SW 1271 (cell line): Measurements from ENCODE around the gene RSBN1.
"Not testable (repeated sequence)": the region's sequence is repeated elsewhere in the genome, so short reads cannot be mapped to it uniquely, and the experiment has no call there.

Source experiments
- DNase-seq, 2 experiments: peaks; one replicate each; lab custom pipeline; 2025; lab: John Stamatoyannopoulos, UW

The RSBN1 gene

DNA sequence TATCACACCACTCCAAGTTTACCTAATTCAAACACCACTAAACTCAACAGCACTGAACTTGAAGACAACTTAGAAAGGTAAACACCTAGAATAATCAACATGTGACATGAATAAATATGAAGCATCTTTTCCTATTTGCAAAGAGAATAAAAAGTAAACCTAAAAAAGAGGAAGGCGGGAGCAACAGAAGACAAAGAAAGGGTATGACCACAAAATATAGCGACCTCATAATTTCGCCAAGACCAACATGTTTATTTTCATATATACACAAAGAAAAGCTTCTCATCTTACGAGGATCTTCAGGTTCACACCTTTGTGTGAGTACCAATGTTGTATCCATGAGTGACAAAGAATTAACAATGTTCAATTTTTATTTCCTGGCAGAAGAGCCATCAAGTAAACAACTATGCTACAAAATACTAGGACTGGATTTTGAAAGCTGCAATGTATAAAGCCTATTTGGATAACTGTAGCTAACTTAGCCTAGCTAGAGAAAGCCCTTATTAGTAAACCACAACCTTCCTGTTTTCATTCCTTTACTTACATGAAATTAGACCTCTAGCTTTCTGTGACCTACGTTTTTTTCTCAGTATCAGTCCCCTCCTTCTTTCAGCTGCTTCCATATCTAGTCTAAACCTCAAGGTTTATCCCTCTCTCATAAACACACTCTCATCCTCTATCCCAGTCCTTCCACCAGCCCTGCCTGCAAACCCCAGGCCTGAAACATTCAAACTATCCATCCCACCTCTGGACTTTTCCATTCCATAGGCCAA, 31.7 kb downstream of the RSBN1 start:
- no peak for DNase-seq

DNA sequence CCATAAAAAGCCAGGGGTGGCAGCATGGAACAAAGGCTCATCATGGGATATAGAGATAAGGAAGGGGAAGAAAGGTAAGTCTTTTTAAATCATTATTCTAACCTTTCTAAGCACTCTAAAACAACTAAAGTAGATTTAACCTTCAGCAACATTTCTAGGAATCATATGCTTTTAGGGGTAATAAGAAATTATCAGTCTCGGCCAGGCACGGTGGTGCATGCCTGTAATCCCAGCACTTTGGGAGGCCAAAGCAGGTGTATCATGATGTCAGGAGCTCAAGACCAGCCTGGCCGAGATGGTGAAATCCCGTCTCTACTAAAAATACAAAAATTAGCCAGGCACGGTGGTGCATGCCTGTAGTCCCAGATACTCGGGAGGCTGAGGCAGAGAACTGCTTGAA, 32.7 kb downstream of the RSBN1 start:
- DNase-seq: no peak

DNA sequence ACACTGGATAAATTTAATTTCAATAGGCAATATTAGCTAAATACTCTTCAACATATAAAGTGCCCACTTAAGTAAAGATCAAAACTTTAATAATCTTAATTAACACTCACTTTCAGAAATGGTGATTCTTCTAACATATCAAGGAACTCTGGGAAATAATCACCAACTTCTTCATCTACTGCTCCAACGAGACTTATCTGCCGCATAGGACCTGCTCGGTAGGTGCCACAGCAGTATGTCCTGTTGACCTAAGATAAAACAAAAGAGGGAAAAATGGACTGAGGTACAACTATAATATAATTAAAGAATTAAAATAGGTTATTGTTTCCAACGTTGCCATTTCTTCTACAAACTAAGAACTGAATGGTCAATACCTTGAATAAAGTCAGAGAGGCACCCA, 34.7 kb downstream of the RSBN1 start:
- DNase-seq: no peak

DNA sequence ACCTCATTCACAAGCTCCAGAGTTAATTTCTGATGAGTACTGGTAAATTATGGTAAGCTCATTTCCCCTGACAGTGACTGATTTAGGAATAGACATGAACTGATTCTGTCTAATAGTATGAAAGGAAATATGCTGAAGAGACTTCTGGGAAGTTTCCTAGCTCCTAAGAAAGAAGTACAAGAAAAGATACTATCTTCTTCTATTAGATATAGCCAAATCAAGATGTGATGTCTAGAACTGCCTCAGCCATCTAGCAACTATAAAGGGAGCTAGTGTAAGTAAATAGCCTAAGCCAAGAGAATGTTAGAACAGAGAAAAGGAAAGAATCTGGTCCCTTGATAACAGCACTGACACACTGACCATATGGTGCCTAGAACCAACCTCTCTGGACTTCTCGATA, 42.2 kb downstream of the RSBN1 start:
- no peak for DNase-seq

DNA sequence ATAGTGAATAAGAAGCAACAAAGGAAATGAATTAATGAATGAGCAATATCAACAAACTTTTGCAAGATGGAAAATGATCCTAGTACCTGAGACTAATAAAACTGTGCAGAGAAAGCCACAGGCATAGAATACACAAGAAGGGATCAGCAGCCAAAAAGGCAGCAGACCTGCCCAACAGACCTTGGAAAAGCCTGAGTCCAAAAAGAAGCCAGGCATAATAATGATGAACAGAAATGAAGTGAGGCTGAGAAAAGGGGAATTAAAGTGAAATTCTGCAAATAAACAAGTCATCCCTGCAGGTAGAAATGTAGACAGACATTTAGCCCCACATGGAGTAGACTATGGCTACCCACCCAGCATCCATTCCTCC, 42.7 kb downstream of the RSBN1 start:
- DNase-seq: no peak

DNA sequence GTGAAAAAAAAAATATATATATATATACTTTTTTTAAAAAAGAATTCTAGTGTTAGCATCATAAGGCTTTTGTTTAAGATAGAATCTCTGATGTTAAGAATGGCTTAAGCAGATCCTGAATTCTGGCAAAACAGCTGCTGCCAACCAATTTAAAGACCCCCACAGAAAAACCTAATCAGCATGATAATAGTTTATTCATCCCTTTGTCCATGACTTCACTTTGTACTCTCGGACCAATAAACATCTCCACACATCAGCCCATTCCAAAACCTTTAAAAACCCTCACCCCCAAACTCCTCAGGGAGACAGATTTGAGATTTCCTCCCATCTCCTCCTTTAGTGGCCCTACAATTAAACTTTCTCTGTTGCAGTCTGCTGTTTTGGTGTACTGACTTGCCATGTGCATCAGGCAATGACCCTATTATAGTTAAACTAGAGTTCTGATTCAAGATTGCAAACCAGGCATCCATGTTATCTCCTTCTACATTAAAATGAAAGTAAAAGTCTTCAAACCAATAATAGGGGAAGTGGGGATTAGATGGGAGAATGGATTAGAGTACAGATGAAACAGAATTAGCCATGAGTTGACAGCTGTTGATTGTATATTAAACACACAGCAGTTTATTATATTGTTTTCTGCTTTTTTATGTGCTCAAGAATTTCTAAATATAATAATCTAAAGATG, 43.2 kb downstream of the RSBN1 start:
- DNase-seq: no peak

DNA sequence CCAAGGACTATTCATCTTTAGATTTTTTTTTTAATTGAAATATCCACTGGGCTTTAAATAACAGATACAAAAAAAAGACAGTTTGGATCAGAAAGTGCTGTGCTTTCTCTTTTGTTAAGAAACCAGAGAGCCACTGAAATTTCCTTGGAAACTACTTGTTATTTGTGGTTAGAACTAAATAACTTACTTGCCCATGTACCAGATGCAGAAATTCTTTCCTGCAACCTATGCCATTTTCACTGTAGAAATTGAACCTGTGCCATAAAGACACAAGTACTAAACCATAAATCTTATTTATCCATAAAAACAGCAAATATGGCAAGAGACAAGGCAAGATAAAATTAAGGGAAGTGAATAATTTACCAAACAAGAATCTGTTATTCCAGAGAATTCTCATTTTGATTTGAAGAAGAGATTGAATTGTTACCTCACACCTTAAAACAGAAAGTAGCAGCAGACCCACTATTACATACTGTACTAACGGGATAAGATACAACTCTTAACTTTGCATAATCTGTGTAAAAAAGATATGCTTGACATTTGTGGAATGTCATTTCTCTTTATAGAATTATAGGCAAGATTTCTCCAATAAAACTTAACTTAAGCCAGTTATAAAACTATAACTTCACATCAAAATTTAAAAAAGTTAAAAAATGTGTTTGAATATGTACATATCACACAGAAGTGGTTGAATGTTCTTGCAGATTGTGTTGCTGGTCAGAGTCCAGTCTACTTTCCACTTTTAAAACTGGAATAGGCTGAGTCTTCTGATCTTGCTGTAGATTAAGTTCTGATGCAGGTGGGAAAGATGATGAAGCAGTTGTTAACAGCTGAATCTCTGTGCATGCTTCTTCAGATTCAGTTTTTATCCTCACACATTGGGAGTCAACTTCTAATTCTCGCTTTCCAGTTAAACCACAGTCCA, 46.7 kb downstream of the RSBN1 start:
- no peak for DNase-seq

DNA sequence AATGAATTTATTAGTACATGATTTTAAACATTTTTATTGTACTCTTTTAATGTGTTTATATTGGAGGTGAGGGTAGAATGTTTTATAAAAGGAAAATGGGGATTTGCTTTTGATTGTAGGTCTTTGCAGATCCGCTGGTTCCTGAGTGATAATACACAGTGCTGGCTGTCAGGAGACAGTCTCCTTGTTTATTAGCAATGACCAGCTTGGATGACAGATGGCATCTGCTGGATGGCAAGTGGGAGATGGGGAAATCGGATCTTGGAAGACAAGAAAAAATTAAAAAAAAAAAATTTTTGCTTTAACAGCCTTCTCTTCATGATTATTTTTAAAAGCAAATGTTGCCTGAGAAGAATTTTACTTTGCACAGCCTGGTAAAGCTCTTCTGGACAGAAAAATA, 48.6 kb downstream of the RSBN1 start:
- DNase-seq: no peak

DNA sequence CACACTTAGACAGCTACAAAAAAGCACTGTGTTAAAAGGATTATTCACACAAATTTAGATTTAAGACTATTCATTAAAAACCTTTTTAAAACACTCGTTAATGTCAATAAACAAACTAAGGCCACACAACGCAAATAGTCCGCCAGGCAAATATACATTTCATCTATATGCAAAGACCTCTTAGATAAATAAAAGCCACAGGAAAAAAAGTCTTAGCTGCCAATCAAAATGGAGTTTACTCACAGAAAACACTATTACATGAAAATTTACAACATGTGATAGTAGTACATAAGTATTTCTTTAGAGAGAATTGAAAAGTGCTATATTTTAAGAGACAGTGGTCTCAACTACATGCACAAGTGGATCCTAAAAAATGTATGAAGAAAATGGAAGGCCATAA, 50.3 kb downstream of the RSBN1 start:
- no peak for DNase-seq

DNA sequence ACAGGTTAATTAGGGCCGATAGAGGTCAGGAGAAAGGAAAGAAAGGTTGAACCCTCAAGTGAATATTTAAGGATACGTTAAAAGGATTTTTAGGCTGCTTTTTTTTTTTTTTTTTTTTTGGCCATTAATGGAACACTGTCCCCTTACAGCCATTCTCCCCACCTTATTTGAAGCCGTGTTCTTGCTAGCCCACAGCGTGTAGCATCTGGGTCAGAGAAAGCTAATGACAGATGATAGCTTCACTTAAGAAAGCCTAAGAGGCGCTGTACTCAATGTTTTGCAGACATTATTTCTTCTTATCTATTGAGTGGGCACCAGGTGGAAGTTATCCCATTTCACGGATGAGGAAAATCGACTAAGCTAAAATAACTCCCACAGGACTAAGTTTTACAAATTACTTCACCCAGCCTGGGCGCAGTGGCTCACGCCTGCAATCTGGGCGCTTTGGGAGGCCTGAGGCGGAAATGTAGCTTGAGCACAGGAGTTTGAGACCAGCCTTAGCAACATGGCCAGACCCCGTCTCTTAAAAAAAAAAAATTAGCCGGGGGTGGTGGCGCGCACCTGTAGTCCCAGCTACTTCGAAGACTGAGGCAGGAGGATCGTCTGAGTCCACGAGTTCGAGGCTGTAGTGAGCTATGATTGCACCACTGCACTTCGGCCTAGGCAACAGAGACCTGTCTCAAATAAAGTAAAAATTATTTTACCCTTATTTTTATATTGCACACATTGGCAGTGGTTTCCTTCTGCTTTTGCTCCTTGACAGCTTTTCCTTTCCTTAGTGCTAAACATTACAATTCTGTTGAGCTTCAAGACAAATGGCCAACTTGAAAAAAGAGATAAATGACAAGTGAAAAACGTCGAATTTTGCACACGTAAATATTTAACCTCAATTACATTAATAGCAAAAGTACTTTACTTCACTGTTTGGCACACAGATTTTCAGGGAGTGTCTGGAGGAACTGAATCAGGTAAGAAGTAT, 51.9 kb downstream of the RSBN1 start:
- no peak for DNase-seq

DNA sequence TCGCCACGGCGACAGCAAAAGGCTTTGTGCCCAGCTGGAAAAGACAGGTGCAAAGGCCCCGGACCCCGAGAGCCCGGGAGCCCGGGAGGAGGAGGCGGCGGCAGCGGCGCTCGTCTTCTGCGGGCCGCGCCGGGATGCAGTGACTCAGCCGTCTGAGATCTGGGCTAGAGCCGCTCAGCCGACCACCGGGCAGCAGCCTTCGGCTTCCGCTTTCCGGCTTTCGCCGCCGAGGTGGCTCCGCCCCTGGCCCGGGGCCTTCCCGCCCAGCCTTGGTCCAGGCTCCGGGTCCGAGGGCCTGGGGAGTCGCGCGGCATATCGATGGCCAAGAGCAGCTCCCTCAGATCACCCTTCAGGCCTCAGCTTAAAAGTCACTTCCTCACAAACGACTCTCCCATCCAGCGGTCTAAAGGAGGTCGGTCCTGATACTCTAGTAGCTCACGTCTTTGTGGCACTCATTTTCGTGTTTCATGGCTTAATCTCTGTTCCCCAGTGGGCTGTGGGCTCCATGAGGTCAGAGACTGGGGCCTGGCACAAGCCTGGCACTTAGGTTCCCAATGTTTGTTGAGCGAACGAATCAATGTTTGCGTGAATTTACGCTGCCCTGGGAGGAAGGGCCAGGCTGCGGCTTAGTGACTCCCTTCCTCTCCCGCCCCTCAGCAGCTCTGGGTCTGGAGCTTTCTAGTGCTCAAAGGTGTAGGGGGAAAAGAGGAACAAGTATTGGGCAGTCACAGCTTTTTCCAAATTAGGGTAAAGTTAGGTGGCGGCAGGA, 52.8 kb downstream of the RSBN1 start, which contains the start of gene PHTF1:
Gene PHTF1, minus strand, starts transcription at position 154 of the 769 bp plus-strand sequence. CDS start 783 bp downstream, outside the sequence.
- DNase-seq: peak in 1 of 2 experiments; percentile 58

DNA sequence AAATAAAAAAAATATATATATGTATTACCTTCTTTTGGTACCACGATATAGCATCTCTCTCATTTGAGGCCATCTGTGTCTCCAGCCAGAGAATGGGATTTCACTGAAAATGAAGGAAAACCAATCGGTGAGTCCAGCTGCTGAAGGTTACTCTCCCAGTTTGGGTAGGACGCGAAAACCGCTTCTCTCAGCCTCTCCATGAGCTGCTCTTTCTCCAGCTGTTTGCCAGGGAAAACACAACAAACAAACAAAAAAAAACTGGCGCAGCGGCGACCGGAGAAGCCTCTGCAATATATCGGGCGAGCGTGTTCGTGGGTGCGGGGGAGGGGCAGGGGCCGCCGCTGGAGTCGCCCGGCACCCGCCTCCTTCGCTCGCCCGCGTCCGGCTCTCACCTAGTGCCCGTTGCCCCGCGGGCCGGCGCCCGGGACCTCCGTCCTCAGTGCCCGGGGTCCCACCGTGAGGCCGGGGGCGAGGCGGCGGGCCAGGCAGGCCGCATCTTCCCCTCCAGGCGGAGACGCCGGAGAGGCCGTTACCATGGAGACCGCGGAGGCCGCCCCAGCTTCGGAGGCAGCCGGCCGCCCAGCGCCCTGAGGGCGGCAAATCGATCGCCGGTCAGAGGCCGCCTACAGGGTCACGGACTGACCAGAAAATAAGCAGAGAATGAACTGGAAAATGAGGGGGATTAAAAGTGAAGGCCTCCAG, 53.5 kb downstream of the RSBN1 start:
- peak; percentile 12 to 45 for DNase-seq

DNA sequence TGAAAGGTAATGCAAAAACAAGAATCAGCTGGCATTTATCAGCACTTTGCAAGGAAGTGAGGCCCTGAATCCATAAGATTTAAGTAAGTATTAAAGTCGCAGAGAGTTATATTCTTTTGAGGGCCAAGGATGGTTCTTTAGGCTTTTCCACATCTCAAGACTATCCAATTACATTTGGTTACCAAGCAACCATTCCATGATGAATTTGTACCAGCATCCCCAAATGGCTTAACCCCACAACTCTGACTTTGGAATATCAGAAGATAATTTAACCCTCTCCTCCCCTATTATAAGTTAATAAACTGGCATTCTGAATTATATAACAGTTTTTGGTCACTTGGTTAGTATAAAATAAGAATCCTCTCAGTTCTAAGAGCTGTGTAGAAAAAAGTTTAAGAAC, 55.8 kb downstream of the RSBN1 start:
- DNase-seq: no peak

DNA sequence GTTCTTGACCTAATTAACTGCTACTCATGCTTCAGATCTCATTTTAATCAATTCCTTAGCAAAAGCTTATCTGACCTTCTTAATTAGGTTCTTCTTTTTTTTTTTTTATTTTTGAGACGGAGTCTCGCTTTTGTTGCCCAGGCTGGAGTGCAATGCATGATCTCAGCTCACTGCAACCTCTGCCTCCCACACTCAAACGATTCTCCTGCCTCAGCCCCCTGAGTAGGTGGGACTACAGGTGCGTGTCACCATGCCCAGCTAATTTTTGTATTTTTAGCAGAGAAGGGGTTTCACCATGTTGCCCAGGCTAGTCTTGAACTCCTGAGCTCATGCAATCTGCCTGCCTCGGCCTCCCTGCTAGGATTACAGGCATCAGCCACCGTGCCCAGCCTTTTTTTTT, 58.9 kb downstream of the RSBN1 start:
- not testable (repeated sequence) for DNase-seq

DNA sequence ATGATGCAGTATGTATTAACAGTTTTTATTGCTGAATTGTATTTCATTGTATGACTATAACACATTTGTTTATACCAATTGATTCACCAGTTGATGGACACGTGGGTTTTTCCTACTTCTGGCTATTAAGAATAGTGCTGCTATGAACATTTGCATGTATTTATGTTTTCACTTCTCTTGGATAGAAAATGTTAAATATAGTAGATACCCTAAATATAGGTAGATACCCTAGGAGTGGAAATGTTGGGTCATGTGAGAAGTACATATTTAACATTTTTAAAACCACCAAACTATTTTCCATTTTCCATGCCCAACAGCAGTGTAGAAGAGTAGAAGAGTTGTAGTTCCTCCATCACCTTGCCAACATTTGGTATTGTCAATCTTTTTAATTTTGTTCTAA, 60.8 kb downstream of the RSBN1 start:
- no peak for DNase-seq

DNA sequence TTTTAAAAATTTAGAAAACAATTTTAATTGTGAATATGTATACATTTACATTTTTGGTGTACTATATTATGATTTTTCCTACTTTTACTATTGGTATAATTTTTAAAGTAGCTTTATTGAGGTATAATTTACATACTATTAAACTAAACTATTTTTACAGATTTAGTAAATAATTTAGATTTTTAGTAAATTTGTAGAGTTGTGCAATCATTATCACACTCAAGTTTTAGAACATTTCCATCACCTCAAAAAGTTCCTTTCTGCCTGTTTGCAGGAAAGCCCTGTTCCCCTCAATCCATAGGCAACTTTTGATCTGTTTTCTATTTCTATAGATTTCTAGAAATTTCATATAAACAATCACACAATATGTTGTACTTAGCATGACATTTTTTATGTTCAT, 61.2 kb downstream of the RSBN1 start:
- DNase-seq: no peak

DNA sequence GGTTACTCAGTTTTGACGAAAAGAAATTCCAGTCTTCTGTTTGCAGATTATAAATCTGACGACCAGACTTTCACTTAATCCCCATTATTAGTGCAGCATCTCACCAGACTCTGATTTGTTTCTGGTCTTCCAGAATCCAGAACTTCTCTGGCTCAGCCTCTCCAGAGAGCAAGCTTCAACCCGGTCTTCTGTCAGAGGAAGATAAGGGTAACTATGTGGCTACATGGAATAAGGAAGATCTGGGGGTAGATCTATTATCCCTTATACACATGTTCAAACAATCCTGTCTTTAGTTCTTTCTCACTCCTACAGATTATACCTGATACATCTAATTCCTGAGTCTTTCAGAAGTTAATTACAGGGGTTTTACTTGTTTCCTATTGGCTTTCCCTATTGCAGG, 62.9 kb downstream of the RSBN1 start:
- DNase-seq: no peak

DNA sequence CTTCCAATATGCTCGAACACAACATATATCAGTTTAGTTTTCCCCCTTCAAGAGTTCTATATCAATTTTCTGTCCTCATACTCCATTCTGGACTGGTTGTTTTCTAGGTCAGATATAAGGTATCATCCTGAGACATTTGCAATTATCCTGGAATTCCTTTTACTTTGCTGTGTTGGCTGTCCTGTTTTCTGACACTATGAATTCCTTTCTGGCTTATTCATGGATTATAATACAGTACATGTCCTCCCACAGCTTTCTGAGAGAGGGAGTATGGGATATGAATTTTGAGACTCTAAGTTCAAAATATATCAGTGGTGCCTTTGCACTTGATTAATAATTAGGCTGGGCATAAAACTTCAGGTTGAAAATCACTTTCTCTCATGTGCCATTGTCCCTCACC, 64.9 kb downstream of the RSBN1 start:
- peak in 1 of 2 experiments; percentile 15 for DNase-seq

DNA sequence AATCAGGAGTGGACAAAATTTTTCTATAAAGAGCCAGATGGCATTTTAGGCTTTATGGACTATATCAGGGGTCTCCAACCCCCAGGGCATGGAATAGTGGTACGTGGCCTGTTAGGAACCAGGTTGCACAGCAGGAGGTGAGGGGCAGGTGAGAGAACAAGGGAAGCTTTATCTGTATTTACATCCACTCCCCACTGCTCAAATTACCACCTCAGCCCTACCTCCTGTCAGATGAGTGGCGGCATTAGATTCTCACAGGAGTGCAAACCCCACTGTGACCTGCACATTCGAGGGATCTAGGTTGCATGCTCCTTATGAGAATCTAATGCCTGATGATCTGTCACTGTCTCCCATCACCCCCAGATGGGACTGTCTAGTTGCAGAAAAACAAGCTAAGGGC, 66.9 kb downstream of the RSBN1 start:
- no peak for DNase-seq

DNA sequence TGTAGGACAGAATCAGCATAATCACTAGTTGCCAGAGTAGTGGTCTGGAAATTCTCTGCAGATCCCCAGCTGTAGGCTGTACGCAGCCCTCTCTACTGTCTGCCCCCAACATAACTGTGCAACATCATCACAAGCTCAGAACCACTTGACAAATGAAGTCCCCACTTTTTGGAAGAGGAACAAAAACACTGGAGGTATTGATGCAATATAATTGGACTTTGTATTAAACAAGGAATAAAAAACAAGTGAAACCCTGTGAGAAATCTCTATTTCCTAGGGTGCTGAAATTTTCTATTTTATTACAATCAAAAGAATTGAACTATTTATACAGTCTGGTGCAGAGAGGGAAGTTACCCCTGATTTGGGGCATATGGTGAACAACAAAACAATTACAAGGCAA, 68.2 kb downstream of the RSBN1 start:
- no peak for DNase-seq
